ENCODE data around the gene UPF2. TPM values are rescaled to one million over a fixed set of nuclear protein-coding genes. Genes with fewer than 3 reads are reported as not detected.

Gene UPF2
- total and polyA plus RNA-seq, 2 of the 13 experiments (the other 11 are each of a cell fraction or from before 2014, with no cell fraction given) = 6.2 to 14.5 TPM

DNA sequence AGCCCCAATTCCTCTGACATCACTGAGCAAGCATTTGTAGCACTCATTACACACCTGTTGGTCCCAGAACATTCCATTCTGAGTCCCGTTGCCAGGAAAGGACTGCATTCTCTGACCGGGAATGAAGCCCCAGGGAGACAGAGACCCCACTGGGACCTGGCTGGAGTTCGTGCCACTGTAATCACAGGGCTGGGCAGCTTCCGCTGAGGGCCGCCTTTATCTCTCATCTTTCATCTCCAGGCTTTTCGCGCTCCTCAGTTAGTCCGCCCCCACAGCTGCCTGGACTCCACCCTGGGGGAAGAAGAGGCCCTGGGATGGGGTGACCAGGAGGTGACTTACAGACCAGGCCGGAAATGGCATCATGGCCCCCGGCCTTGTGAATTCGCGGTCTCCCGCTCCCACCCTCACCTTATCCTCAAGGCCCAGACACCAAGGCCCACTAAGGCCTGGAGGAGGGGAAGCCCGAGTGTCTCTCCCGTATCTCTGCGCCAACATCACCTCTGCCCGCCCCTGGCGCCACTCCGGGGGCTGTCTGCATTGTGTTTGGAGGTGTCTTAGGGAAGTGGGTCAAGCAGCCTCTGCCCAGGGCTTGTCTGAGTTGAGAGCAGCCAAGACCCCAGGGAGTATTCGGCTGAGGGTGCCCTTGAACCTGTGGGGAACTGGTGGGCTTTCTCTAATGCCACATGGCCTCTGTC, 144.1 kb downstream of the UPF2 start (continued):
- no peak for TF ChIP-seq RBAK (CRISPR knock-in tag; IDR thresholded peaks at IDR 0.05)
- no peak for TF ChIP-seq ZNF180 (CRISPR knock-in tag; IDR thresholded peaks at IDR 0.05; ENCODE audit: borderline replicate concordance, low read depth)
- no peak for TF ChIP-seq ZNF589 (CRISPR knock-in tag; conservative IDR thresholded peaks at IDR 0.05)
- TF ChIP-seq, protein P1, sequence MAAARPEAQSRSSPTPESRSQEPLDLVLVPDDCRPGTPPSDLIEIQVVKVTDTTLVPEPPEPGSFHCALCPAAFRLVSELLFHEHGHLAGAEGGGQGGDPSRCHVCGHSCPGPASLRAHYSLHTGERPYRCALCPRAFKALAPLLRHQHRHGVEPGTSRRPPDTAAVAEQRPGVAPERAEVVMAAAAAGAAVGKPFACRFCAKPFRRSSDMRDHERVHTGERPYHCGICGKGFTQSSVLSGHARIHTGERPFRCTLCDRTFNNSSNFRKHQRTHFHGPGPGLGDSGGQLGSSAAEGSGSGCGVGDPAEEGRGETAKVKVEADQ (CRISPR knock-in tag; IDR thresholded peaks at IDR 0.05; ENCODE audit: borderline replicate concordance) = peak; percentile 65; the same call in 1 of the 2 replicates
- TF ChIP-seq, protein P2, sequence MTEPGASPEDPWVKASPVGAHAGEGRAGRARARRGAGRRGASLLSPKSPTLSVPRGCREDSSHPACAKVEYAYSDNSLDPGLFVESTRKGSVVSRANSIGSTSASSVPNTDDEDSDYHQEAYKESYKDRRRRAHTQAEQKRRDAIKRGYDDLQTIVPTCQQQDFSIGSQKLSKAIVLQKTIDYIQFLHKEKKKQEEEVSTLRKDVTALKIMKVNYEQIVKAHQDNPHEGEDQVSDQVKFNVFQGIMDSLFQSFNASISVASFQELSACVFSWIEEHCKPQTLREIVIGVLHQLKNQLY (CRISPR knock-in tag; IDR thresholded peaks at IDR 0.05) = no peak
- no peak for TF ChIP-seq ZNF761 (CRISPR knock-in tag; conservative IDR thresholded peaks at IDR 0.05)
- no peak for TF ChIP-seq ZNF841 (CRISPR knock-in tag; IDR thresholded peaks at IDR 0.05; ENCODE audit: borderline replicate concordance)
- TF ChIP-seq, protein P3, sequence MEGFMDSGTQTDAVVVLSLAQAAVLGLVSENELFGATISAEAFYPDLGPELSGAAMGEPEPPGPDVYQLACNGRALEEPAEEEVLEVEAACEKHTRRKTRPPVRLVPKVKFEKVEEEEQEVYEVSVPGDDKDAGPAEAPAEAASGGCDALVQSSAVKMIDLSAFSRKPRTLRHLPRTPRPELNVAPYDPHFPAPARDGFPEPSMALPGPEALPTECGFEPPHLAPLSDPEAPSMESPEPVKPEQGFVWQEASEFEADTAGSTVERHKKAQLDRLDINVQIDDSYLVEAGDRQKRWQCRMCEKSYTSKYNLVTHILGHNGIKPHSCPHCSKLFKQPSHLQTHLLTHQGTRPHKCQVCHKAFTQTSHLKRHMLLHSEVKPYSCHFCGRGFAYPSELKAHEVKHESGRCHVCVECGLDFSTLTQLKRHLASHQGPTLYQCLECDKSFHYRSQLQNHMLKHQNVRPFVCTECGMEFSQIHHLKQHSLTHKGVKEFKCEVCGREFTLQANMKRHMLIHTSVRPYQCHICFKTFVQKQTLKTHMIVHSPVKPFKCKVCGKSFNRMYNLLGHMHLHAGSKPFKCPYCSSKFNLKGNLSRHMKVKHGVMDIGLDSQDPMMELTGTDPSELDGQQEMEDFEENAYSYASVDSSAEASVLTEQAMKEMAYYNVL (CRISPR knock-in tag; IDR thresholded peaks at IDR 0.05; ENCODE audit: borderline replicate concordance) = peak; percentile 45; the same call in 1 of the 2 replicates
- peak; percentile 91 for TF ChIP-seq TEAD3 (CRISPR knock-in tag; optimal IDR thresholded peaks at IDR 0.05; ENCODE audit: borderline replicate concordance)
- TF ChIP-seq RELA (CRISPR knock-in tag; IDR thresholded peaks at IDR 0.05) = no peak
- TF ChIP-seq, protein P4, sequence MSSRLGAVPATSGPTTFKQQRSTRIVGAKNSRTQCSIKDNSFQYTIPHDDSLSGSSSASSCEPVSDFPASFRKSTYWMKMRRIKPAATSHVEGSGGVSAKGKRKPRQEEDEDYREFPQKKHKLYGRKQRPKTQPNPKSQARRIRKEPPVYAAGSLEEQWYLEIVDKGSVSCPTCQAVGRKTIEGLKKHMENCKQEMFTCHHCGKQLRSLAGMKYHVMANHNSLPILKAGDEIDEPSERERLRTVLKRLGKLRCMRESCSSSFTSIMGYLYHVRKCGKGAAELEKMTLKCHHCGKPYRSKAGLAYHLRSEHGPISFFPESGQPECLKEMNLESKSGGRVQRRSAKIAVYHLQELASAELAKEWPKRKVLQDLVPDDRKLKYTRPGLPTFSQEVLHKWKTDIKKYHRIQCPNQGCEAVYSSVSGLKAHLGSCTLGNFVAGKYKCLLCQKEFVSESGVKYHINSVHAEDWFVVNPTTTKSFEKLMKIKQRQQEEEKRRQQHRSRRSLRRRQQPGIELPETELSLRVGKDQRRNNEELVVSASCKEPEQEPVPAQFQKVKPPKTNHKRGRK (CRISPR knock-in tag; IDR thresholded peaks at IDR 0.05) = no peak
- no peak for TF ChIP-seq YEATS2 (CRISPR knock-in tag; IDR thresholded peaks at IDR 0.05; ENCODE audit: borderline replicate concordance)
- TF ChIP-seq TCF12 (IDR thresholded peaks at IDR 0.05) = no peak
- peak; percentile 27; the same call in 1 of the 2 replicates for TF ChIP-seq TCF12 (CRISPR knock-in tag; IDR thresholded peaks at IDR 0.05)
- TF ChIP-seq GATAD2A (CRISPR knock-in tag; IDR thresholded peaks at IDR 0.05) = peak; percentile 53
- 0 out of 2 replicates have a peak, but pooled peaks have one; percentile 27 for TF ChIP-seq ZNF256 (CRISPR knock-in tag; conservative IDR thresholded peaks at IDR 0.05)
- no peak for TF ChIP-seq CBX2 (IDR thresholded peaks at IDR 0.05; ENCODE audit: low read depth, low read length)
- TF ChIP-seq CBX2 (CRISPR knock-in tag; IDR thresholded peaks at IDR 0.05; ENCODE audit: low read depth) = no peak
- TF ChIP-seq, protein P5, sequence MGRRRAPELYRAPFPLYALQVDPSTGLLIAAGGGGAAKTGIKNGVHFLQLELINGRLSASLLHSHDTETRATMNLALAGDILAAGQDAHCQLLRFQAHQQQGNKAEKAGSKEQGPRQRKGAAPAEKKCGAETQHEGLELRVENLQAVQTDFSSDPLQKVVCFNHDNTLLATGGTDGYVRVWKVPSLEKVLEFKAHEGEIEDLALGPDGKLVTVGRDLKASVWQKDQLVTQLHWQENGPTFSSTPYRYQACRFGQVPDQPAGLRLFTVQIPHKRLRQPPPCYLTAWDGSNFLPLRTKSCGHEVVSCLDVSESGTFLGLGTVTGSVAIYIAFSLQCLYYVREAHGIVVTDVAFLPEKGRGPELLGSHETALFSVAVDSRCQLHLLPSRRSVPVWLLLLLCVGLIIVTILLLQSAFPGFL (CRISPR knock-in tag; IDR thresholded peaks at IDR 0.05) = no peak
- TF ChIP-seq ZNF34 (CRISPR knock-in tag; IDR thresholded peaks at IDR 0.05; ENCODE audit: borderline replicate concordance) = no peak
- TF ChIP-seq JUN (CRISPR knock-in tag; IDR thresholded peaks at IDR 0.05) = peak; percentile 93
- no peak for TF ChIP-seq ZNF816 (CRISPR knock-in tag; IDR thresholded peaks at IDR 0.05; ENCODE audit: borderline replicate concordance)
- TF ChIP-seq MTA3 (CRISPR knock-in tag; IDR thresholded peaks at IDR 0.05) = no peak
- peak; percentile 8 for TF ChIP-seq YY1 (IDR thresholded peaks at IDR 0.05; ENCODE audit: insufficient read depth, insufficient replicate concordance, low read depth, low read length)
- TF ChIP-seq, protein P6, sequence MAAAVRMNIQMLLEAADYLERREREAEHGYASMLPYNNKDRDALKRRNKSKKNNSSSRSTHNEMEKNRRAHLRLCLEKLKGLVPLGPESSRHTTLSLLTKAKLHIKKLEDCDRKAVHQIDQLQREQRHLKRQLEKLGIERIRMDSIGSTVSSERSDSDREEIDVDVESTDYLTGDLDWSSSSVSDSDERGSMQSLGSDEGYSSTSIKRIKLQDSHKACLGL (CRISPR knock-in tag; IDR thresholded peaks at IDR 0.05) = no peak
